ENCODE data around the gene LARGE1.

The LARGE1 gene

GRCh38 chr22:33539202-33539901, 380.9 kb downstream of the LARGE1 start:
- TF ChIP-seq CTCF (IDR thresholded peaks at IDR 0.05), result no peak

- no peak for TF ChIP-seq CTCF (IDR thresholded peaks at IDR 0.05)
These were observed 381.9 kb downstream of the LARGE1 start for GRCh38 chr22:33538277-33538885.

- TF ChIP-seq CTCF (IDR thresholded peaks at IDR 0.05), result no peak
These were observed 383.2 kb downstream of the LARGE1 start for GRCh38 chr22:33537059-33537458.

GRCh38 chr22:33535937-33536875, 384.1 kb downstream of the LARGE1 start:
- TF ChIP-seq CTCF (IDR thresholded peaks at IDR 0.05), result no peak

GRCh38 chr22:33529424-33530113, 390.7 kb downstream of the LARGE1 start:
- no peak for TF ChIP-seq CTCF (IDR thresholded peaks at IDR 0.05)

GRCh38 chr22:33528183-33528582, 392.1 kb downstream of the LARGE1 start:
- TF ChIP-seq CTCF (IDR thresholded peaks at IDR 0.05), result no peak
